Suppressor macrophage (primary cell): ENCODE results near the gene FAM13B.

Experiments used
- DNase-seq, 4 experiments: peaks; one replicate each; pipeline ENCODE4 v3.0.0-alpha.2; 2020 to 2022

Gene FAM13B

GRCh38 chr5:137960819-137961218 lies 72.1 kb downstream of the FAM13B start:
- DNase-seq, result no peak

- no peak for DNase-seq
These were observed 72.7 kb downstream of the FAM13B start for GRCh38 chr5:137960141-137960540.

DNA sequence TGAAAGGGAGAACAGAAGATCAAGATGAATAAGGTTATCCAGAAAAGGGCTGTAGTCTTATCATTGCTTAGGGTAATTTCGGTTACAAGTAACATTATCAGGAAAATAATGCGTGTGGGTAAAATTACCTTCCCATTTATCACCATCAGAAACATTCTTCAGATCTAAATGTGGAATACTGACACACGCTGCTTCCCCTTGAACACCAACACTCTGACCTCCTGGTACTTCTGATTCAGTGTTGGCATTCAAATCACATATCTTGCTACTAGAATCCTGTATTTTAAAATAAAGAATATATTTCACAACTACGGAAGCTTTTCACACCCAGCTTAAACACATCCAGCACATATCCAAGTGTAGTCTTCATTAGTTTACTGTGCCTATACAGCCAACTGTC lies 73.4 kb downstream of the FAM13B start:
- DNase-seq, result no peak

DNA sequence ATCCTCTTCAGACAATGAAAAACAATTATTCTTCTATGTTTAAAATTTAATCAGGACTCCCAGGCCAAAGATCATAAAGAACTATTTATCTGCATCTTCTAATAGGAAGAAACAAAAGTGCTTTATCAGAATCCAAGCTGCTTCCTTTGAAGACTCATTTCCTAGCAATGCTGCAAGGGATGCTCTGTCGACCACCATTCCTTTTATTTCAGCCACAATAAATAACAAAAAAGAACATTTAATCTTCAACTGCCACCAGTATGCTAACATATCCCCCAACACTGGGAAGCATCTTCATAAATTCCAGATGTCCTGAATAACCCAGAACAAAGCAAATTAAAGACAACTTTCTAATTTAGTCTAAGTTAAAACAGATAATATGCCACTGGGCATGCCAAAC lies 74.9 kb downstream of the FAM13B start:
- no peak for DNase-seq

DNA sequence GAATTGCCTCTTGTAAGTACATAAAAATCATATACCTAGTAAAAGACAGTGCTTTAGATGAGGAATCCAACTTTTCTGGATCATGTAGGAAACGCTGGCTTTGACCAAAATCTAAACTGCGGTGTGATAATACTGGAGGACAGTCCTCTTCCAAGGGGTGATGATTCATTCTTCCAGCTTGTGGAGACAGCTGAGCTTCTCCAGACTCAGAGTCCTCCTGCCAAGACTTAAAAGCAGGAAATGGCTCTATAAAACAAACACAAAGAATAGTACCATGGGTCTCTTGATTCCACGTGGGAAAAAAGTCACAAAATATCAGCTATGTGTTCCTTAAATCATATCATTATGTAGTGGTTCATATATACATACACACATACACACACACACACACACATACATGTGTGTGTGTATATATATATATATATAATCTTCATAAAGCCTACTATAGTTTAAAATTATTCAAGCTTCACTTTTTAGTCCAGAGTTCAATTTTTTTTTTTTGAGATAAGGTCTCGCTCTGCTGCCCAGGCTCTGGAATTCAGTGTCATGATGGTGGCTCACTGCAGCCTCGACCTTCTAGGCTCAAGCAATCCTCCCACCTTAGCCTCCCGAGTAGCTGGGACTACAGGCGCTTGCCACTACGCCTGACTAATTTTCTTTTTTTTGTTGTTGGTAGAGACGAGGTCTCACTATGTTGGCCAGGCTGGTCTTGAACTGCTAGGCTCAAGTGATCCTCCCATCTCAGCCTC lies 78.6 kb downstream of the FAM13B start:
- no peak for DNase-seq

DNA sequence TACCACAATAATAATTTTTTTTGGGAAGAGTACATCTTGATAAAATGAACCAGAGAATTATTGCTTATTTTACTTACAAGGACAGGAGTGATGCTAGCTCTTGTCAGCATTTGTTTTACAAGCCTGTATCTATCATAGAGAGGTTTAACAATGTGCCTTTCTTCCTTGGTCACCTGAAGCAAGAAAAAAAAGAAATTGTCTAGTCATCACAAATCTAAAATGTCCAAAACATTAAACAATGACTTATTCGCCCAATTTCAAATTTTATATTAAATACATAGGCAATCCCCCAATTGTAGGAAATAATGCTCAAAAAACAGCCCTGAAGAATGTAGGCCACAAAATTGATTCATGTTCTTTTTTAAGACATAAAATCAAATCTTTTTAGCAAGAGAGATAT lies 87.1 kb downstream of the FAM13B start:
- no peak for DNase-seq

- DNase-seq, result peak in 1 of 4 experiments; percentile 13
These were observed 88.6 kb downstream of the FAM13B start for GRCh38 chr5:137944280-137944679.

GRCh38 chr5:137939331-137939730 lies 93.5 kb downstream of the FAM13B start:
- DNase-seq, result no peak

- no peak for DNase-seq
These were observed 94.1 kb downstream of the FAM13B start for GRCh38 chr5:137938751-137939143.

- DNase-seq, result no peak
These were observed 94.7 kb downstream of the FAM13B start for GRCh38 chr5:137937994-137938750.

- no peak for DNase-seq
These were observed 97.2 kb downstream of the FAM13B start for GRCh38 chr5:137935694-137936093.

- no peak for DNase-seq
These were observed 97.7 kb downstream of the FAM13B start for GRCh38 chr5:137935190-137935589.

DNA sequence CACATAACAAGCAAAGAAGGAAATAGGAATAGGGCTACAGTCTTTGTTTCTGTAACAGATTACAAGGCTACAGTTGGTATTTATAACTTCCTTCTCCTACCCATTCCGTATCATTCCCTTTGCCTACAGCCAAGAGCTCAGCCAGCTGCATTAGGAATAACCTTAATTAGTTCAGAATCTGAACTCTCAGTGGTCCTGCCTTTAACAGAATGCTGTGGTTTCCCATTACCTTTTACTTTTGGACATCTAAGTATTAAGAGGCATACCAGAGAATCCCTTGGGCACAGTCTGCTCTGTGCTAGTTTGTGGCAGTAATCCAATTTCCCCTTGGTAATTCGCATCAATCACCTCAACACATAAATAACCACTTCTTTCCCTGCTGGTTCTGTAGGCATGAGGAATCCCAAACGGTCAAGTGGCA lies 99.4 kb downstream of the FAM13B start:
- DNase-seq, result no peak

DNA sequence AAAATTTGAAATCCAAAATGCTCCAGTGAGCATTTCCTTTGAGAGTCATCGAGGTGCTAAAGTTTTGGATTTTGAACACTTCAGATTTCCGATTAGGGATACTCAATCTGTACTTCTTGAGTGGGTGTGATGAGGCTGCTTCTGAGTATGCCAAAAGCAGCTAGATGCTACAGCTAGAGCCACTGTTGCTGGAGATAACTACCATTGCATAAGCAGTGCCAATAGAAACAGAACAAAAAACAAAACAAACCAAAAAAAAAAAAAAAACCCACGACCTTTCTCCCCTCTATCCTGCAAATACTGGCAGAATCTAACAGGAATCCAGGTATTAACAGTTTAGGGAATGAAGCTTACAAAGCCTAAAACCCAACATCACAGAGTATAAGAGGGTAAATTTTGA lies 100.1 kb downstream of the FAM13B start:
- DNase-seq, result no peak

- DNase-seq, result no peak
These were observed 109.0 kb downstream of the FAM13B start for GRCh38 chr5:137923856-137924255.

- DNase-seq, result no peak
These were observed 110.9 kb downstream of the FAM13B start for GRCh38 chr5:137921931-137922330.

DNA sequence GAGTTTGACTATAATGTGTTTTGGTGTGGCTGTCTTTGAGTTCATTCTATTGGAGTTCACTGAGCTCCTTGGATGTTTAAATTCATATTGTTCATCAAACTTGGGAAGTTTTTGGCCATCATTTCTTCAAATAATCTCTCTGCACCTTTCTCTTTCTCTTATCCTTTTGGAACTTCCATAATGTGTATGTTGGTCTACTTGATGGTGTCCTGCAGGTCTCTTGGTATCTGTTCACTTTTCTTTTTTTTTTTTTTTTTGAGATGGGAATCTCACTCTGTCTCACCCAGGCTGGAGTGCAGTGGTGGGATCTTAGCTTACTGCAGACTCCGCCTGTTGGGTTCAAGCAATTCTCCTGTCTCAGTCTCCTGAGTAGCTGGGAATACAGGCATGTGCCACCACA lies 116.0 kb downstream of the FAM13B start:
- DNase-seq, result no peak

GRCh38 chr5:137914758-137915157 lies 118.1 kb downstream of the FAM13B start:
- DNase-seq, result no peak

- no peak for DNase-seq
These were observed 130.3 kb downstream of the FAM13B start for GRCh38 chr5:137902408-137903133.

DNA sequence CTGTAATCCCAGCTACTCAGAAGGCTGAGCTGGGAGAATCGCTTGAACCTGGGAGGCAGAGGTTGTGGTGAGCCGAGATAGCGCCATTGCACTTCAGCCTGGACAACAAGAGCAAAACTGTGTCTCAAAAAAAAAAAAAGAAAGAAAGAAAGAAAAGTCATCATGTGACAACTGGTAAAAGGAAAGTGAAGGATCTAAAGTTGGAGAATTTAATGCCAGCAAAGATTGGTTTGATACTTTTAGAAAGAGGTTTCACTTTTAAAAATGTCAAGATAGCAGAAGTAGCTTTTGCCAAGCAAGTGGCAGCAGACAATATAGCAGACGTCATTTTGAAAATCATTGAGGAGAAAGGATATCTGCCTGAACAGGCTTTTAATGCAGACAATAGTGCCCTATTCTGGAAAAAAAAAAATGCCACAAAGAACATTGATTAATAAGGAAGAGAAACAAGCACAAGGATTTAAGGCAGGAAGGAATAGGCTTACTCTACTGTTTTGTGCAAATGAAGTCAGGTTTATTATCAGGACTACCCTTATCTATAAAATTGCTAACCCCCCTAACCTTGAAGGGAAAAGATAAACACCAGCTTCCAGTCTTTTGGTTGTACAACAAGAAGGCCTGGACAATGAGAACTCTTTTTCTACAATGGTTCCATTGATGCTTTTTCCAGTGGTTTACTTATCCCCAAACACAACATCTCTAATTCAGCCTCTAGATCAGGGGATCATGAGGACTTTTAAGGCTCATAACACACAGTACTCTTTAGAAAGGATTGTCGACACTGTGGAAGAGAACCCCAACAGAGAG lies 131.7 kb downstream of the FAM13B start:
- peak in 2 of 4 experiments; percentile 25 to 32 for DNase-seq

DNA sequence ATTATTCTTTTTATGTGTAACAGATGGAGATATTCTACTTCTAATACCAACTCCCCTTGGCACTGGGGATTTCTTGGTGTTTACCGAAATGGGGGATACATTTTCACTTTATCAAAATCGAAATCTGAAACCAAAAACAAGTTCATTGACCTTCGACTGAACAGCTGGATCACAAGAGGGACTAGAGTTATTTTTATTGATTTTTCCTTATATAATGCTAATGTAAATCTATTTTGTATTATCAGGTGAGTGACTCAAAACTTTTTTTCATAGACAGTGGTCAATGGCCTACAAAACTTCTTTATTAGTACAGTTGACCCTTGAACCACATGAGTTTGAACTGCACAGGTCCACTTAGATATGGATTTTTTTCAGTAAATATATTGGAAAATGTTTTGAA lies 133.4 kb downstream of the FAM13B start:
- no peak for DNase-seq

DNA sequence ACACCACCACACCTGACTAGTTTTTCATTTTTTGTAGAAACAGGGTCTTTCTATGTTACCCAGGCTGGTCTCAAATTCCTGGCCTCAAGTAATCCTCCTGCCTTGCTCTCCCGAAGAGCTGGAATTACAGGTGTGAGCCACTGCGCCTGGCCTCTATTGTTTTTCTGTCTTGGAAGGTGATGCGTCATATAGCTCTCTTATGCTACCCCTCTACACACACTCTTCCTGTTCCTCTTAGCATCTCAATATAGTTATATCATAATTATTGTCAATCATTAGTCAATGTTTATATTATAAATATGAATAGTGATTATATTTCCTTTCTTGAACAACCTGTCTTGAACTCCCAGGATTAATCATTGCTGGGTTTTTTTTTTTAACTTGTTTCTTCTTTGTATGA lies 136.3 kb downstream of the FAM13B start:
- DNase-seq, result no peak

GRCh38 chr5:137894586-137894985 lies 138.3 kb downstream of the FAM13B start:
- DNase-seq, result no peak
